ENCODE results near the gene DOC2A.

The DOC2A gene

GRCh38 chr16:30033270-30033669 lies 22.4 kb upstream of the DOC2A start:
- H3K4me3 ChIP-seq, result no peak overlapping the region
- no peak for DNase-seq (ENCODE audit: low spot score in 2 of 2)
- in situ Hi-C loops (cut with MboI; ENCODE audit: low sequenced_read_pairs), result loop anchor here (25.0 kb wide), 1 partner anchor 921 kb away; no protein-coding TSS in a partner anchor
- peaks cover 31% of the 10 kb centered on the region for H3K27me3 ChIP-seq (ENCODE audit: low read depth)
- H3K4me1 ChIP-seq, result no peaks in the 10 kb centered on the region
- no peaks in the 10 kb centered on the region for H3K36me3 ChIP-seq (replicated peaks)
- H3K9me3 ChIP-seq, result no peaks in the 10 kb centered on the region

- Histone ChIP-seq H3K9me3 (no peaks in the 10 kb centered on the region), H3K27me3 (ENCODE audit: low read depth) (peaks cover 35% of the 10 kb centered on the region), H3K4me3 (no peak overlapping the region), H3K4me1 (no peaks in the 10 kb centered on the region), H3K36me3 (replicated peaks) (no peaks in the 10 kb centered on the region)
- peak; percentile 70 to 80 for DNase-seq (ENCODE audit: low spot score in 2 of 2)
- in situ Hi-C loops (cut with MboI; ENCODE audit: low sequenced_read_pairs), result loop anchor here (25.0 kb wide), 1 partner anchor 920 kb away; no protein-coding TSS in a partner anchor
Observed at GRCh38 chr16:30032083-30032819, 21.4 kb upstream of the DOC2A start.

- peaks cover 41% of the 10 kb centered on the region for H3K27me3 ChIP-seq (ENCODE audit: low read depth)
- in situ Hi-C loops (cut with MboI; ENCODE audit: low sequenced_read_pairs), result loop anchor here (25.0 kb wide), 1 partner anchor 919 kb away; no protein-coding TSS in a partner anchor
- no peak overlapping the region for H3K4me3 ChIP-seq
- no peaks in the 10 kb centered on the region for H3K36me3 ChIP-seq (replicated peaks)
- no peaks in the 10 kb centered on the region for H3K4me1 ChIP-seq
- no peak for DNase-seq (ENCODE audit: low spot score in 2 of 2)
- H3K9me3 ChIP-seq, result no peaks in the 10 kb centered on the region
Observed at GRCh38 chr16:30031477-30031918, 20.7 kb upstream of the DOC2A start.

GRCh38 chr16:30030841-30031413 lies 20.1 kb upstream of the DOC2A start, which contains the start of gene TLCD3B:
TSS of gene TLCD3B (minus strand) at chr16:30031271. CDS start at chr16:30030527, 744 bp downstream.
- H3K9me3 ChIP-seq, result no peaks in the 10 kb centered on the region
- no peak within 1 kb of the TSS for H3K4me3 ChIP-seq
- peaks cover 47% of the 10 kb centered on the region for H3K27me3 ChIP-seq (ENCODE audit: low read depth)
- H3K36me3 ChIP-seq (replicated peaks), result no peaks in the 10 kb centered on the region
- no peaks in the 10 kb centered on the region for H3K4me1 ChIP-seq
- no peak for DNase-seq (ENCODE audit: low spot score in 2 of 2)
- in situ Hi-C loops (cut with MboI; ENCODE audit: low sequenced_read_pairs), result loop anchor here (25.0 kb wide), 1 partner anchor 919 kb away; no protein-coding TSS in a partner anchor

- Histone ChIP-seq H3K4me1 (no peaks in the 10 kb centered on the region), H3K27me3 (ENCODE audit: low read depth) (peaks cover 54% of the 10 kb centered on the region), H3K9me3 (no peaks in the 10 kb centered on the region), H3K4me3 (no peak overlapping the region), H3K36me3 (replicated peaks) (no peaks in the 10 kb centered on the region)
- DNase-seq (ENCODE audit: low spot score in 2 of 2), result no peak
- in situ Hi-C loops (cut with MboI; ENCODE audit: low sequenced_read_pairs), result loop anchor here (25.0 kb wide), 1 partner anchor 918 kb away; no protein-coding TSS in a partner anchor
Observed at GRCh38 chr16:30030011-30030685, 19.3 kb upstream of the DOC2A start.

- in situ Hi-C loops (cut with MboI; ENCODE audit: low sequenced_read_pairs), result loop anchor here (10.0 to 25.0 kb wide), 2 partner anchors 334 to 916 kb away; no protein-coding TSS in a partner anchor
- no peaks in the 10 kb centered on the region for H3K9me3 ChIP-seq
- peaks cover 52% of the 10 kb centered on the region for H3K27me3 ChIP-seq (ENCODE audit: low read depth)
- H3K36me3 ChIP-seq (replicated peaks), result no peaks in the 10 kb centered on the region
- DNase-seq (ENCODE audit: low spot score in 2 of 2), result peak in 1 of 2 experiments; percentile 69
- H3K4me1 ChIP-seq, result no peaks in the 10 kb centered on the region
- H3K4me3 ChIP-seq, result no peak overlapping the region
Observed at GRCh38 chr16:30028438-30029076, 17.7 kb upstream of the DOC2A start.

- Histone ChIP-seq H3K27me3 (ENCODE audit: low read depth) (peaks cover 52% of the 10 kb centered on the region), H3K4me1 (no peaks in the 10 kb centered on the region), H3K4me3 (no peak overlapping the region), H3K9me3 (no peaks in the 10 kb centered on the region), H3K36me3 (replicated peaks) (no peaks in the 10 kb centered on the region)
- in situ Hi-C loops (cut with MboI; ENCODE audit: low sequenced_read_pairs), result loop anchor here (10.0 to 25.0 kb wide), 2 partner anchors 333 to 916 kb away; no protein-coding TSS in a partner anchor
- DNase-seq (ENCODE audit: low spot score in 2 of 2), result no peak
Observed at GRCh38 chr16:30027588-30028437, 17.0 kb upstream of the DOC2A start.

GRCh38 chr16:30026449-30026848 lies 15.6 kb upstream of the DOC2A start:
- Histone ChIP-seq H3K9me3 (no peaks in the 10 kb centered on the region), H3K4me3 (no peak overlapping the region), H3K27me3 (ENCODE audit: low read depth) (peaks cover 50% of the 10 kb centered on the region), H3K36me3 (replicated peaks) (no peaks in the 10 kb centered on the region), H3K4me1 (no peaks in the 10 kb centered on the region)
- DNase-seq (ENCODE audit: low spot score in 2 of 2), result no peak
- in situ Hi-C loops (cut with MboI; ENCODE audit: low sequenced_read_pairs), result loop anchor here (10.0 to 25.0 kb wide), 2 partner anchors 332 to 914 kb away; no protein-coding TSS in a partner anchor

GRCh38 chr16:30025574-30025973 lies 14.7 kb upstream of the DOC2A start:
- Histone ChIP-seq H3K4me3 (no peak overlapping the region), H3K9me3 (no peaks in the 10 kb centered on the region), H3K4me1 (peaks cover 3% of the 10 kb centered on the region; the same call in 1 of the 2 replicates), H3K36me3 (replicated peaks) (no peaks in the 10 kb centered on the region), H3K27me3 (ENCODE audit: low read depth) (peaks cover 47% of the 10 kb centered on the region)
- no peak for DNase-seq (ENCODE audit: low spot score in 2 of 2)
- in situ Hi-C loops (cut with MboI; ENCODE audit: low sequenced_read_pairs), result loop anchor here (10.0 to 25.0 kb wide), 2 partner anchors 331 to 913 kb away; no protein-coding TSS in a partner anchor

GRCh38 chr16:30025156-30025555 lies 14.3 kb upstream of the DOC2A start:
- H3K4me3 ChIP-seq, result no peak overlapping the region
- H3K27me3 ChIP-seq (ENCODE audit: low read depth), result peaks cover 45% of the 10 kb centered on the region
- no peaks in the 10 kb centered on the region for H3K9me3 ChIP-seq
- peaks cover 5% of the 10 kb centered on the region; the same call in 1 of the 2 replicates for H3K4me1 ChIP-seq
- in situ Hi-C loops (cut with MboI; ENCODE audit: low sequenced_read_pairs), result loop anchor here (10.0 to 25.0 kb wide), 2 partner anchors 330 to 913 kb away; no protein-coding TSS in a partner anchor
- no peaks in the 10 kb centered on the region for H3K36me3 ChIP-seq (replicated peaks)
- no peak for DNase-seq (ENCODE audit: low spot score in 2 of 2)

- in situ Hi-C loops (cut with MboI; ENCODE audit: low sequenced_read_pairs), result loop anchor here (10.0 kb wide), 1 partner anchor 330 kb away; no protein-coding TSS in a partner anchor
- no peak overlapping the region for H3K4me3 ChIP-seq
- peaks cover 40% of the 10 kb centered on the region for H3K27me3 ChIP-seq (ENCODE audit: low read depth)
- H3K36me3 ChIP-seq (replicated peaks), result no peaks in the 10 kb centered on the region
- DNase-seq (ENCODE audit: low spot score in 2 of 2), result no peak
- H3K4me1 ChIP-seq, result peaks cover 5% of the 10 kb centered on the region; the same call in 1 of the 2 replicates
- H3K9me3 ChIP-seq, result no peaks in the 10 kb centered on the region
Observed at GRCh38 chr16:30024451-30024850, 13.6 kb upstream of the DOC2A start.

- H3K4me3 ChIP-seq, result no peak overlapping the region
- in situ Hi-C loops (cut with MboI; ENCODE audit: low sequenced_read_pairs), result loop anchor here (10.0 kb wide), 1 partner anchor 329 kb away; no protein-coding TSS in a partner anchor
- no peak for DNase-seq (ENCODE audit: low spot score in 2 of 2)
- H3K36me3 ChIP-seq (replicated peaks), result no peaks in the 10 kb centered on the region
- no peaks in the 10 kb centered on the region for H3K9me3 ChIP-seq
- peaks cover 5% of the 10 kb centered on the region; the same call in 1 of the 2 replicates for H3K4me1 ChIP-seq
- peaks cover 32% of the 10 kb centered on the region for H3K27me3 ChIP-seq (ENCODE audit: low read depth)
Observed at GRCh38 chr16:30023586-30023985, 12.8 kb upstream of the DOC2A start.
